CD4-positive, alpha-beta T cell treated with Interleukin-17A for 1 hour (primary cell): ENCODE data around the gene STUB1.
A peak's percentile ranks its signal among the peaks of the same experiment; 100 is the strongest.

Experiments
- DNase-seq: peaks from one replicate; pipeline ENCODE4 v3.0.0-alpha.2; 2020

STUB1 gene

DNA sequence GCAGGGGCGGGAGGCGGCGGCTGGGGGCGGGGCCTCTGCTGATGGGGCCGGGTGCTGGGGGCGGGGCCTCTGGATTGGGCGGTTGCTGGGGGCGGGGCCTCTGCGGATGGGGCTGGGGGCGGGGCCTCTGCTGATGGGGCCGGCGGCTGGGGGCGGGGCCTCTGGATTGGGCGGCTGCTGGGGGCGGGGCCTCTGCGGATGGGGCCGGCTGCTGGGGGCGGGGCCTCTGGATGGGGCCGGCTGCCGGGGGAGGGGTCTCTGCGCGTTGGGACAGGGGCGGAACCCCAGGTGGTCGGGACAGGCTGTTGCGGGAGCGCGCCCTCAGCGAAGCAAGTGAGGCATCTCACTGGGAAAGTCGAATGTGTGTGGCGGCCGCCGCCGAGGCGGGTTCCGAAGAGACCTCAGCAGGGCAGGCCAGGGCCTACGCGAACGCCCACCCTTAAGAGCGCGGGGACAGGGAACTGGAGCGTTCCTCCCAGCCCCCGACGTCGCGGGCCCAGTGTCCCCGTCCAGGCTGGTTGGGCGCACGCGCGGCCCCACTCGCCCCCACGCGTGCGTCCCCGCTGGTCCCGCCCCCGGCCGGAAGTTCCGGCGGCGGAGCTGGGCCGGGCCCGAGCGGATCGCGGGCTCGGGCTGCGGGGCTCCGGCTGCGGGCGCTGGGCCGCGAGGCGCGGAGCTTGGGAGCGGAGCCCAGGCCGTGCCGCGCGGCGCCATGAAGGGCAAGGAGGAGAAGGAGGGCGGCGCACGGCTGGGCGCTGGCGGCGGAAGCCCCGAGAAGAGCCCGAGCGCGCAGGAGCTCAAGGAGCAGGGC lies at the start of gene STUB1:
Gene STUB1, plus strand, starts transcription at position 597 of the 811 bp plus-strand sequence. Its CDS starts 116 bp downstream, at position 713.
- DNase-seq = peak; percentile 91

GRCh38 chr16:630815-631405 lies 49.3 kb upstream of the STUB1 start, which contains the start of gene WFIKKN1:
Gene WFIKKN1, plus strand, starts transcription at chr16:630985. Its CDS starts 269 bp downstream, at chr16:631254.
- DNase-seq = no peak

GRCh38 chr16:631808-632358 lies 48.3 kb upstream of the STUB1 start:
- no peak for DNase-seq

DNA sequence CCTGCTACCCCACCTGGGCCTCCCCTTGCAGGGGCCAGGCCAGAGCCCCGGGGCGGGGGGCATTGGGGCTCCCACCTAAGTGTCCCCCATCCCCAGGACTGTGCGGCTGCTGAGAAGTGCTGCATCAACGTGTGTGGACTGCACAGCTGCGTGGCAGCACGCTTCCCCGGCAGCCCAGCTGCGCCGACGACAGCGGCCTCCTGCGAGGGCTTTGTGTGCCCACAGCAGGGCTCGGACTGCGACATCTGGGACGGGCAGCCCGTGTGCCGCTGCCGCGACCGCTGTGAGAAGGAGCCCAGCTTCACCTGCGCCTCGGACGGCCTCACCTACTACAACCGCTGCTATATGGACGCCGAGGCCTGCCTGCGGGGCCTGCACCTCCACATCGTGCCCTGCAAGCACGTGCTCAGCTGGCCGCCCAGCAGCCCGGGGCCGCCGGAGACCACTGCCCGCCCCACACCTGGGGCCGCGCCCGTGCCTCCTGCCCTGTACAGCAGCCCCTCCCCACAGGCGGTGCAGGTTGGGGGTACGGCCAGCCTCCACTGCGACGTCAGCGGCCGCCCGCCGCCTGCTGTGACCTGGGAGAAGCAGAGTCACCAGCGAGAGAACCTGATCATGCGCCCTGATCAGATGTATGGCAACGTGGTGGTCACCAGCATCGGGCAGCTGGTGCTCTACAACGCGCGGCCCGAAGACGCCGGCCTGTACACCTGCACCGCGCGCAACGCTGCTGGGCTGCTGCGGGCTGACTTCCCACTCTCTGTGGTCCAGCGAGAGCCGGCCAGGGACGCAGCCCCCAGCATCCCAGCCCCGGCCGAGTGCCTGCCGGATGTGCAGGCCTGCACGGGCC lies 47.5 kb upstream of the STUB1 start:
- no peak for DNase-seq

DNA sequence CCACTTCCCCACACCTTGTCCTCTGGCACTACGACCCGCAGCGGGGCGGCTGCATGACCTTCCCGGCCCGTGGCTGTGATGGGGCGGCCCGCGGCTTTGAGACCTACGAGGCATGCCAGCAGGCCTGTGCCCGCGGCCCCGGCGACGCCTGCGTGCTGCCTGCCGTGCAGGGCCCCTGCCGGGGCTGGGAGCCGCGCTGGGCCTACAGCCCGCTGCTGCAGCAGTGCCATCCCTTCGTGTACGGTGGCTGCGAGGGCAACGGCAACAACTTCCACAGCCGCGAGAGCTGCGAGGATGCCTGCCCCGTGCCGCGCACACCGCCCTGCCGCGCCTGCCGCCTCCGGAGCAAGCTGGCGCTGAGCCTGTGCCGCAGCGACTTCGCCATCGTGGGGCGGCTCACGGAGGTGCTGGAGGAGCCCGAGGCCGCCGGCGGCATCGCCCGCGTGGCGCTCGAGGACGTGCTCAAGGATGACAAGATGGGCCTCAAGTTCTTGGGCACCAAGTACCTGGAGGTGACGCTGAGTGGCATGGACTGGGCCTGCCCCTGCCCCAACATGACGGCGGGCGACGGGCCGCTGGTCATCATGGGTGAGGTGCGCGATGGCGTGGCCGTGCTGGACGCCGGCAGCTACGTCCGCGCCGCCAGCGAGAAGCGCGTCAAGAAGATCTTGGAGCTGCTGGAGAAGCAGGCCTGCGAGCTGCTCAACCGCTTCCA lies 46.7 kb upstream of the STUB1 start:
- DNase-seq = no peak

GRCh38 chr16:634051-634670 lies 46.0 kb upstream of the STUB1 start:
- DNase-seq = no peak

GRCh38 chr16:634996-635395 lies 45.2 kb upstream of the STUB1 start:
- DNase-seq = no peak

GRCh38 chr16:635573-636205 lies 44.5 kb upstream of the STUB1 start:
- DNase-seq = no peak

DNA sequence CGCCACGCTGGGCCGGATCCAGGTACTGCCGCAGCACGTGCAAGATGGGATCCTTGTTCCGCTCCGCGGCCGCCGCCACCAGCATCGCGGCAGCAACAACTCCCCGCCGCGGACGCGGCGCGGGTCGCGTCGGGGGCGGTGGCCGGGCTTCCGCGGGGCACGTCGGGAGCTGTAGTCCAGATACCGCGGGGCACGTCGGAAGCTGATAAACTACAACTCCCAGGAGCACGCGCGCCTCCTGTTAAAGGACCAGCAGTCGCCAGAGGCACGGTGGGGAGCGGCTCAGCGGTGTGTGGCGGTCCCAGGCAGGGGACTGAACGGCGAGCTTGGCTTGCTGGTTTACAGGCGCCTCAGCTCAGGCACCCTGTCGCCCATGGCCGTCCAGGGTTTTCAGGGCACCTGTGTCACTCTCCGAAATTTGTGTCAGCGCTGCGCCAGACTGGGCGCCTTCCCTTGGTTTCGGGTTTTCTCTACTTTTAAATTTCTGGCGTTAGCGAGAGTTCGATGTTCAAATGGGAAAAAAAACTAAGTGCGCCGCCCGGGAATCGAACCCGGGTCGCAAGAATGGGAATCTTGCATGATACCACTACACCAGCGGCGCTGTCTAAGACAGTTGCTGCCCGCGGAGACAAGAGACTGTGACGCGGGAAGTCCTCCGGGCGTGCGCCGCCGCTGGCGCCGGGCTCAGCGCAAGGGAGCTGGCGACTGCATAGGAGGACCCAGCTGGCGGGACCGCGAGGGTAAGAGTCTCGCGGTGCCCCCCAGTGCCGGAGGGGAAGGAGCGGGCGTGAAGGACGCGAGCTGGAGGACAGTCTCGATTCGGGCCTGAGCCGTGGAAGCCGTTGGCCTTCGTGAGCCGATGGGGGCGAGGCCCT lies 43.8 kb upstream of the STUB1 start, which contains the start of gene METTL26:
Gene METTL26, minus strand, starts transcription at position 100 of the 875 bp plus-strand sequence. Its CDS starts 15 bp downstream, at position 85.
- peak; percentile 95 for DNase-seq

- DNase-seq = peak; percentile 90
These were observed 42.9 kb upstream of the STUB1 start for GRCh38 chr16:637081-638018.

- no peak for DNase-seq
These were observed 42.1 kb upstream of the STUB1 start for GRCh38 chr16:638034-638543.

DNA sequence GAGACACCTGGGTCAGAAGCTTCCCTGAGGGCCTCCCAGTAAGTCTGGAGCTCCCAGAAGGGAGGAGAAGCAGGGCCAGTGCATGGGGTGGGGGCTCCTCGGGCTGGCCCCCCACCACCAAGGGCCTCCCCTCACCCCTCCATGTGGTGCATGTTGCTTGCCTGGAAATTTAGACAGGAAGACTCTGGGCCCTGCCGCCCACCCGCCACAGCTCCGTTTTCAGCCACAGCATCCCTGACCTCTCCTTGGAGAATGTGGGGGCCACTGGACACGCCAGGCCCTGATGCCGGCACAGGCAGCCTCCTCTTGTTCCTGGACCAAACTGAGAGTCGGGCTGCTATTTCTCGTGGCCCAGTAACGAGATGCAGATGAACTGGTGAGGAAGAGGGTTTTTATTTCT lies 41.4 kb upstream of the STUB1 start:
- no peak for DNase-seq

- DNase-seq = no peak
These were observed 39.6 kb upstream of the STUB1 start for GRCh38 chr16:640614-641013.

DNA sequence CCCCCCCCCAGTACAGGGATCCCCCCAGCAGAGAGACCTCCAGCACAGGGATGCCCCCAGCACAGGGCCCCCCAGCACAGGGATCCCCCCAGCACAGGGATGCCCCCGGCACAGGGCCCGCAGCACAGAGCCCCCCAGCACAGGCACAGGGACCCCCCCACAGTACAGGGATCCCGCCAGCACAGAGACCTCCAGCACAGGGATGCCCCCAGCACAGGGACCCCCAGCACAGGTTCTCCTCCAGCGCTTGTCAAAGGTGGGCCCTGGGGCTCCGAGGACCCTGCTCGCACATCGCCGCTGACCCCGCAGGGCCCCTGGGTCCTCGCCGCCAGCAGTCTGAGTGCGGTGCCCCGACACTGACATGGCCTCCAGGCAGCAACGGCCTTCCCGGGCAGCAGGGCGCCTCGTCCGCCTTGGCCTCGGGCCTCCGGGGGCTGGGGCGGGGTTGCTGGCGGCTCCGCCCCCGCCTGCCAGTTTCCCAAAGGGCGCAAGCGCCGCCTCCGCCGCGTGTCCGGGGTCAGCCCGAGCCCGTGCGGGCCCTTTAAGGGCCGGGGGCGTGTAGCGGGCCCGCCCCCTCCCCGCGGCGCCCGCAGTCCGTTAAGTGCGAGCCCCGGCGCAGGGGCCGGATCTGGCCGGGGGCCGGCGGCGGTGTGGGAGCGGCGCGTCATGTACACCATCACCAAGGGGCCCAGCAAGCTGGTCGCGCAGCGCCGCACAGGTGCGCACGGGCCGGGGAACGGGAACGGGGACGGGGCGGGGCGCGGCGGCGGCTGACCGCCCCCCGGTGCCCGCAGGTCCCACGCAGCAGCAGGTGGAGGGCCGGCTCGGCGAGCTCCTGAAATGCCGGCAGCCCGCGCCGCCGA lies 38.7 kb upstream of the STUB1 start, which contains the start of gene MCRIP2:
Gene MCRIP2, plus strand, starts transcription at position 503 of the 863 bp plus-strand sequence. Its CDS starts 164 bp downstream, at position 667.
- DNase-seq = peak; percentile 67

- DNase-seq = peak; percentile 34
These were observed 37.8 kb upstream of the STUB1 start for GRCh38 chr16:642189-643049.

DNA sequence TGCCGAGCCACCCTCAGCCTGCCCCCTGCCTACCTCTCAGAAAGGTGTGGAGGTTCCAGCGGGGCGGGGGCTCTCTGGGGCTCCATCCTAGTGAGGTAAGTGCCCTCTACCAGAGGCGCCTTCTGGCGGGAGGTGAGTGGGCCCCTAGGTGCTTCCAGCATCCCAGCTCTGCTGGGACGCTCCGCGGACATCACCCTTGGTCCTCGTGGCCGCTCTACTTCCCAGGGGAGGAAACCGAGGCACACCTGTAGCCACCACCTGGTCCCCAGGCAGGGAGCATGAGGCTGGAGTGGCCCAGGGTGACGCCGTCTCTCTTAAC lies 37.2 kb upstream of the STUB1 start:
- DNase-seq = no peak

GRCh38 chr16:644556-644955 lies 35.7 kb upstream of the STUB1 start:
- DNase-seq = no peak
